HG03354 (cell line): ENCODE results near the gene GPR139.

Source experiments
- ATAC-seq: cut with Tn5 transposase; IDR thresholded peaks from one replicate; pipeline ENCODE4 v1.9.1; 2021; ENCODE audit warnings: mild to moderate bottlenecking; ENCODE audit not compliant: unreplicated experiment, poor library complexity, severe bottlenecking

Gene GPR139

DNA sequence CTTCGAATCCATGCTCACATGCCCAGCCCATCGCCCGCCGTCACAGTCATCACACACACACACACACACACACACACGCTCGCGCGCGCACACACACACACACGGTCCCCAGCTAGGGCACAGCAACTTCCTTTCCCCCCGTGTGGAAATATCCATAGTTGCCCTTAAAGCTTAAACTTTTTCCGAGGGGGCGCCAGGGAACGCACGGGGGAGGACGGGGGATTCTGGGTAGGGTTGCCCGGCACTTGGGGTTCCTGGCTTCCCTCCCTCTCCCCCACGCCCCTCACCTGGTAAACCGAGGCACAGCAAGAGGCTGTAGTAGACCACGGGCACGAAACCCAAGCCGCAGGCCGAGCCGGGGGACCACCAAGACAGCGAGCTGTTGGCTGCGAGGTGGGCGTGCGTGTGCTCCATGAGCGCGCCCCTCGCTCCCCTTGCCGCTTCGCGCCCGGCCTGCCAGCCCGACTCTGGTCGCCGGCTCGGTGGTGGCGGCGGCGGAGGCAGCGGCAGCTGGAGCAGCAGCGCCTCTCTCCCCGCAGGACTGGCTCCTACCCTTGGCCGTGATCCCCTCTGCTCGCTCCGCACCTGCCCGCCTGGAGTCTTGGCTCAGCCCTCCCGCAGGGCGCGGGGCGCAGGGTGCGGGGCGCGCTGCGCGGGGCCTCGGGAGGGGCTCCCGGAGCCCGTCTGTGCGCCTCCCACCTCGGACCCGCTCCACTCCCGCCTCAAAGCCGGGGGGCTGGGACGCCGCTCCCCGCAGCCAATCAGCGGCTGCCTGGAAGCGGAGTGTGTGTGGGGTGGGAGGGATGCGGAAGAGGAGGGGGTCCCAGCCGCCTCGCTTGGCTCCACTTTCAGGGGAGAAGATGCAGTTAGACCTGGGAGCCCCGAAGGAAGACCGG, at the start of gene GPR139:
Gene GPR139, minus strand, starts transcription at position 688 of the 896 bp plus-strand sequence. Its CDS starts 274 bp downstream, at position 414.
- no peak for ATAC-seq

DNA sequence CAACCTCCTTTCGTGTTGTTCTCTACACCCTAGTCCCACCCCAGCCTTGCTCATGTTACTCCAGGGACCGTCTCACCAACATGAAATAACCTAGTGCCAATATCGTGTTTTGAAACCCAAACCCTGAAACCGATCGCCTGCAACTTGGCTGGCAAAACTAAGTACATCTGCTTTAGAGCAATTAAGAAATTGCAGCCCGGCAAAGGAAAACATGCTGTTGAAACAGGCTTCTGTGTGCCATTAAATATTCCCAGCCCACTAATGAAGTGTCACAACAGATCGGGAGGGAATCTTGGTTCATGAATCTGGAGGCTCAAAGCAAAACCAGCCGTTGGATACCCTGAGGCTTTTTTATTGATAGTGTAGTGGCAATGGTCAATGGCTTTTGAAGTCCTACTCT, 48.3 kb upstream of the GPR139 start:
- no peak for ATAC-seq

DNA sequence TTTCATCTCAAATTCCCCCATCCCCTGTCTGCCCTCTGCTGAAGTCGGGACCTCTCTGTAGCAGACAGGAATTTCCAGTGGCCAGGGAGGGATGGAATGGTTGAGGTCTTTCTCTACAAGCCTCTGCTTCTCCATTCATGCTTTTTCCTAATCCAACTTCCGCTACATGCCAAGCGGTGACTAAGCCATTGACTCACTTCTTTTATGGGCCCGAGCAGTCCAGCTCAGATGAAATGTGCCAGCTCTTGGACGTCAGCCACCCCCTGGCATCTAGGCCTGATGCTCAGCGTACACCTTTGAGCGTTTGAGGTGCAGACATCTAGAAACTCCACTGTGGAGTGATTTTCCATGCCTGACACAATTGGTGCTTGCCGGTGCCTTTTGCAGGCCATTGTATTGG, 40.7 kb upstream of the GPR139 start:
- ATAC-seq: no peak

DNA sequence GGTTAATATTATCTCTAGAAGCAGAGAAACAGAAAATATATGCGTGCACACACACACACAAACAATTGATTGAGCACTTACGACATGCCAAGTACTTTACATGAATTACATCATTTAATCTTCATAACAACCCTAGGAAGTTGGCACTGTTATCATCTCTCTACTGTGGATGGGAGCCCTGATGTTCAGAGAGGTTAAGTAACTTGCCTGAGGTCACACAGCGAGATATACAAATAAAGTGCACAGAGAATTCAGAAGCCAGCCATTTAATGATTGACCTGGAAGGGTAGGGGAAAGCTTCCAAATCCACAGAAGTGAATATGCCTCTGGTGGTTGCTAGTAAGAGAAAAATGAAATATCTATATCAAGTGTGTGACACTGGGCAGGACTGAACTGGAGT, 37.5 kb upstream of the GPR139 start:
- no peak for ATAC-seq

DNA sequence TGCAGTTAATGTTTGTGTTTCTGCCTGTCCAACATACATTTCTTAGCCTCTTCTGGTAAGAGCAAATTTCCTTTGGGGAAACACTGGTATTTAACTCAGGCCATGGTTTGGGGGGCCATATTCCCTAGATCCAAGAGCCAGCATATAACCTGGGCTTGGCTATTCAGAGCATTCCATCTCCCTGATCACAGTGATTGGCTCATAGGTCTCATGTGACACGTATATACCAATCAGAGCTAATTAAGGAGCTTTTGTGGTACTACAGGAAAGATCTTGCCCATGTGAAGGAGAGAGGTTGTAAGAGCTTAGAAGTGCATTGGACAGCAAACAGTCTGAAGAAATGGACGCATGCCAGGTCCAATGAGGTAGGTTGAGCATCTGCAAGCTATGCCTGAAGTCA, 33.4 kb upstream of the GPR139 start:
- ATAC-seq: no peak

DNA sequence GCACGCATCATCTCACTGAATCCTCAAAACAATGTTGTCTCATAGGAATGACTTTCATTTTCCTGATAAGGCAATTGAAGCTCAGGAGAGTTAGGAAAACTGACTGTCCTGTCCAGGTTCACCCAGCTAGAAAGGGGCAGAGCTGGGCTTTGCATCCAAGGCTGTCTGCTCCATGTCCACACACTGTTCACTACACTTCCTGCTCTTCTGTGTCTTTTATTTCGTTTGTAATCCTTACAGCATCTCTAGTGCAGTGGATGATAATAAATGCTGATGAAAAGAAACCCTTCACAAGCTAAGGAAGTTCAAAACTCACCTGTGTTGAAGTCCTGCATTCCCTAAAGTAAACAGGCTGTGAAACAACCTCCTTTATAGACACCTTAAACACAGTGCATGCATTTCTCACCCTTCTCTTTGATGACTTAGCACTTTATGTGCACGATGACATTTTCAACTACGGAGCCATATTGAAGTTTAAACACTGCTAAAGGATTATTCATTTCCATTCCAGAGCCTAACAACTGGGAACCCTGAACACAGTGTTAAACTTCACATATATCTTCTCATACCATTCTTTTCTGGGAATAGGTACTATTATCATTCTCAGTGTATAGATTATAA, 31.0 kb upstream of the GPR139 start:
- ATAC-seq: no peak

DNA sequence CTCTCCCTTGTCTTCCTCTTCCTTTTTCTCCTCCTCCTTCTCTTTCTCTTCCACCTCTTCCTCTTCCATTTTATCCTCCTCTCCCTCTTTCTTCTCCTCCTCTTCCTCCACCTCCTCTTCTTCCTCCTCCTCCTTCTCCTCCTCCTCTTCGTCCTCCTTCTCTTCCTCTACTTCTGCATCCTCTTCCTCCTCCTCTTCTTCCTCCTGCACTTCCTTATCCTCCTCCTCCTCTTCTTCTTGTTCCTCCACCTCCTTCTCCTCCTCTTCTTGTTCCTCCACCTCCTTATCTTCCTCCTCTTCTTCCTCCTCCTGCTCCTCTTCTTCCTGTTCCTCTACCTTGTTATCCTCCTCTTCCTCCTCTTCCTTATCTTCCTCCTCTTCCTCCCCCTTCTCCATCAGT, 28.8 kb upstream of the GPR139 start:
- ATAC-seq: no peak

DNA sequence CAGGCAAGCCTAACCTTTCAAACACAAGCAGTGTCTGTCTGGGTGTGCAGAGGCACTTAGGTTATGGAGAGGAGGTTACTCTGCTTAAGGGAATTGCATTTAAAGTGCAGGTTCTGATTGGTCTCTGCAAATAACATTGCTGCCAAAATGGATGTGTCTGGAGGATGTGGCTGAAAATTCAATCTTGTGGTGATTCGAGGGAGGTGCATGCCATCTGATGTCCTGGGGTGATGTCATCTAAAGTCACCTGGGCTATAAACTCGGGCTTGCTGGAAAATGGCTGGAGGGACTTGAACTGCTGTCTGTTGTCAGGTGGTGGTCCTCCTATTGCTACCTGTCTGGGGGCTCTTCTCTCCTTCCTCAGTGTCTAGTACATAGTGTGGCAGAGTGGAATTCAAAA, 28.3 kb upstream of the GPR139 start:
- no peak for ATAC-seq

DNA sequence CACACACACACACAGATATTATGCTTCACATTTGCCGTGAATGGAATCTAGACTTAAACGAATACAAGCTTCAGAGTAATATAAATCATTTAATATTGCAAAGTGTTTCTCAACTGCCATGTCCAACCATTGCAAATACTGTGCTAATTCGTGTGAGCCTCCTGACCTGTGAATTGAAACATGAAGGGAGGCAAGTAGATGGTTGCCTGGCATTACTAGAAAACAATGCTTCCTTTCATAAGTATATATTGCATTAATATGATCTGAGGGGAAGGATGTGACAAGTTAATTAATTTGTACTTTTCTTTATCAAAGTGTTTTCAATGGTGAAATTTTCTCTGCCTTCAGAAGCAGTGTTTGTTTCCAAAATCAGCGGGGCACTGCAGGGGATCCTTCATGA, 25.7 kb upstream of the GPR139 start:
- ATAC-seq: no peak

DNA sequence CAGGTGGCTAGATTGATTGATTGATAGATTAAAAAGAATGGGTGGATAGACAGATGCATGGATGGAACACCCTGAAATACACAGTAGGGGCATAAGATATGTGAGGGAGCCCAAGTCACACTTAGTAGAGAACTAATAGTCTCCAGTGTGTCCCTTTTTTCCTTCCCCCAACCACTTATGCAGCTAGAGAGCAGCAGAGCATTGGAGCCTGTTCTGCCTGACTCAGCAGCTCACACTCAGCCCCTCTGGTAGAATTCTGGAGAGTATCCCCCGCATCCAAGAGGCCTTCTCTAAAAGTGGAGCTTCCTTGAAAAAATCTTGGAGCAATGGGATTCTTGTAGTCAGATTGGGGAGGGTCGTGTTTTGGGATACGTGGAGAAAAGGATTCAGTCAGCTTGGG, 20.5 kb upstream of the GPR139 start:
- no peak for ATAC-seq

DNA sequence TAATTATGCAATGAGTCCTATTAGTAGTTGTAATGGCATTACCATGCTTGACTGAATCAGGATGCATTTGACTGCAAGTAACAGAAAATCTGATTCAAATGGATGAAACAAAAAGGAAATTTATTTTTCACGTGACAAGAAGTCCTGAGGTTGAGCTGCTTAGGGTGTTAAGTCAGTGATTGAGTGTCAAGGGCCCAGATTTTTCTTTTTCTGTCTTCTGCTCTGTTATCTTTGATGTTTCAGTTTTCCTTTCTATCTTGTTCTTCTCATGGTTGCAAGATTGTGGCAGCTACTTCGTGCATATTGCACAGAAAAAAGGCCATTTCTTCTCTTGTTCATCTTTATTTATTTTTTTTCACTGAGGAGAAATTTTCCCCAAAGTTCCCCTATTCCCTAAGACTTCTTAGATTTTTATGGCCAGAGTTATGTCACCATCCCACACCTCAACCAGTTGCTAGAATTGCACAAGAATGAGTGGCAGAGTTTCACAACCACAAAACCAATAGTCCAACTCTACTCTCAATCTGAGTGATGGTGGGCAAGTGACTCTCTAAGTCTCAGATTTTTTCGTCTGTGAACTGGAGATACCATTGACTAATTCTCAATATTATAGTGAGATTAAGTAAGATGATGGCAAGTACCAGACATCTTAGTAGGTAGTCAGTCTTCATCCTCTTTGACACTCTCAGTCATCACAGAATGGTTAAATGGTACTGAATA, 15.7 kb upstream of the GPR139 start:
- ATAC-seq: no peak

DNA sequence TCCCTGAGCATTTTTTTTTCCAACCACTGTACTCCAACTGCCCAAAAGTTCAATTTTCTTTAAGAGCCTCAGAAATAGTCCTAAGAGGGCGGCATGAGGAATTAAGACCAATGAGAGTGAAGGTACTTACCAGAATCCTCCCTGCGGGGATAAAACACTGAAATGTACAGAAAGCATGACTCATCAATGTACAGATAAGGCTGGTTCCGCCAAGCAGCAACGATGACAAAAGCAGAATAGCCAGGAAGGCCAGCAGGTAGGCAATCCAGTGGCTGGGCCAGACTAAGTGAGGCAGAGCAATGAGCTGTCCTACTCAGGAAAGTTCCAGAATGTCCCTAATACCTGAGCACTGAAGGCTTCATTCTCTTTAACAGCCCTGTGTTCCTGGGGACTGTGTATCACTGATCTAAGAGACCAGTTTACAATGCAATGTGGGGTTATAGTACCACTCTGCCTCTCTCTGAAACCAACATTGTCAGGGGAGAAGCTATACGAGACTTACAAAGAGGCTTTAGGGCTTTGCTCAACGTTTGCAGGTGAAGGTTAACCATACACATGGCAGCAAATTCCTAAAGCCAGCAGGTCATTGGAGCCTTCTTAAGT, 11.0 kb upstream of the GPR139 start:
- no peak for ATAC-seq

DNA sequence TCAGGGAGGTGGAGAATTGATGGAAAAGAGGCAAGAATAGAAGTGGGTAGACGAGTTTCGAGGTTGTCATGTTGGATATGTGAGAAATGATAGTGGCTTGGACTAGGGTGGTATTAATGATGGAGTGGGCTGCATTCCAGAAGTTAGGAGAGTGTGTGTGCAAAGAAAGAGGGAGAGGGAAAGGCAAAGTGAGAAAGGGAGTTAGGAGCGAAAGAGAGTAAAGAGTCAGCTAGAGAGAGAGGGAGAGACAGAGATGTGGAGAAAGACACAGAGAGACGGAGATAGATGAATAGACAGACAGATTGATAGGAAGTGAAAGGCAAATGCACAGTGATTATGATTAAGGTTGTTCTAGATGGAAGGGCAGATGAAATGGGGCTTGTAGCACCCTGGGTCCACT, 5.4 kb upstream of the GPR139 start:
- no peak for ATAC-seq

DNA sequence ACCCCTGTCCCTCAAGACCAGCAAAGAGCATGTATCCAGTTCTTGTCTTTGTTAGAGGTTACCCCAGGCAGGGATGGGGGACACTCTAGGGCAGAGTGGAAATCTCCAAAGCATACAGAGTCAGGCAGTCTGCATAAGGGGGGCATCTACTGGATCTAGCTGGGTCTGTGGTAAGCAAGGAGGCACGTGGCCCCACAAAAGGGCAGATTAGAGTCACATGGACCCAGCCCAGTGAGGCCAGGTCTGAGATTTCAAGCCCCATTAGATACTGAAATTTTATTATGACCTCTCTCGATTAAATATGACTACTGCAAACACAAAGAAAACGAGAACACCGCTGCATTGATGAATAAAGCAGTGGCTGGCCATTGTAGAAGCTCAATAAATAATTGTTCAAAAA, 1.6 kb upstream of the GPR139 start:
- no peak for ATAC-seq

DNA sequence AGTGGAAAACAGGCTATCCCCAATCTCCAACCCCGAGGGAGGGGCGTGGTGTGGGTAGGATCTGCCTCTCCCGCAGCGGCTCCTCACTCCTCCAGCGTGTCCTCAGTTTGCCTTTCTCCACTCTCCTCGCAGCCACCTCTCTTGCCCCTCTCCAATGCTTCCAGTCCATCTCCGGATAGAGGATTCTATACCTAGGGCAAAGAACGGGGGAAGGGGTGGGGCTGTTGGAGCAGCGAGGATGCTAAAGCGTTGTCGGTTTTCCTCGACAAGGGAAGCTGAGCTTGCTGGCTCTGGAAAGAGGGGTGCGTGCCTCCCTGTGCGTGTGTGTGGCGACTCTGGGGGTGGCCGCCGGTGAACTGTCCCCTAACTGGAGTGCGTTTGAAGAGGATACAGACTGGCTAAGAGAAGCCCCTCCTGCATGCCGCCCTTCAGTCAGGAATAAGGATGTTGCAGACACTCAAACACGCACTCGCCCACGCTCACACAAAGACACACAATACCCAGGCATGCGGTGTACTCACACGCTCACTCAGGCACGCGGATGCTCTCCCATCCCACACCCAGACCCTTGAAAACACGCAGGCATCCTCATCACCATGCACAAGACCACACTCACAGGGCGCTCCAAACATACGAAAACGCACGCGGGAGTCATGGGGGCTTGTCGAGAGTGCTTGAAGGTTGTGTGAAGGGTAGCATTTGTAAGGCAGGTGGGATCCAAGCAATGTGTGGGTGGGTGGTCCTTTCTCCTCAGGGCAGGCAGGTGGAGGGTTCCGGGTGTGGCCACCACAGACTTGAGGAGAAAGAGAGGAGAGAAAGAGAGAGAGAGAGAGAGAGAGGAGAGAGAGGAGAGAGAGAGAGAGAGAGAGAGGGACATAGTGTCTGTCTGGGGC, 655 bp upstream of the GPR139 start:
- ATAC-seq: no peak

DNA sequence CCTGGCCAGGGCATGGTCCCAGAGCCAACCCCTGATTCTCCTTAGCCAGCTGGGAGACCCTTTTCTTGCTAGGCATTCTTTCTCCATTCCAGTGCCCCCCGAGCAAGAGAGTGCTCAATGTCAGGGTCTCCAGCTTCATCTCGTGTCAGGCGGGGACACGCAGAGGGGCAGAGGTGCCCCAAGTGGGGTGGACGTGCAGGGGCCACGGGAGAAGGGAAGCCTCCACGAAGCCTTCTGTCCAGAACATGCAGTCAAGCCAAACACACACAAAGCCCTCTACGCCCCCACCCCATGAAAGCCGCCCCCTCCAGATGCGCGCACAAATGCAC, 852 bp downstream of the GPR139 start:
- ATAC-seq: no peak

DNA sequence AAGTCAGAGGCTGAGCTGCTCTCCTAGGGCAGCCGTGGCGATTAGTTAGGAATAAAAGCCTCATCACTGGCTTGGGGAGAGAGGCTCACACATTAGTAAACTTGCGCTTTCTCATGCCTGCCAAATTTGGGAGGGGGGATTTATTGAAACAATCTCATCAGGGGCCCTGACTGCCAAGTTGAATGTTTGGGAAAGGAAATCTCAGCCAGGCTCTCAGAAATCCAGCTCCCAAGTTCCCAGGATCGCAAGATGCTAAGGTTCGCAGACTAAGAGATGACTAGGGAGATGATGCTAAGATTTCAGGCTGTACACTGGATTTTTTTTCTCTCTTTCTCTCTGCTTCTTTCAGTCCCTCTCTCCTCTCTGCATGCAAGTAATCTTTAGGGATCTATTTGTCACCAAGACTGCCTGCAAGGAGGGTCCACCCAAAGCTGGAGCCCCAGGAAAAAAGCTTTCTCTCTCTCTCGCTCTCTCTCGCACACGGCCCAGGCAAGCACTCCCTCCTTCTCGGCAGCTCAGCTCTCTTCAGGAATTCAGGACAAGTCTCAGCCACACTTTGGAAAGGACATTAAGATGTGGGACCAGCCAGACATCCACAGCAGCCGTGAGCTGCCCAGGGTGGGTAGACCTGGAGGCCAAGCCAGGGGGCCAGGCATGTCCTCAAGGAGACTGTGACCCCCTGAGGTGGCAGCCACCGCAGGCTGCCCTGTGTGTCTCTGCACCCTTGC, 1.4 kb downstream of the GPR139 start:
- no peak for ATAC-seq

DNA sequence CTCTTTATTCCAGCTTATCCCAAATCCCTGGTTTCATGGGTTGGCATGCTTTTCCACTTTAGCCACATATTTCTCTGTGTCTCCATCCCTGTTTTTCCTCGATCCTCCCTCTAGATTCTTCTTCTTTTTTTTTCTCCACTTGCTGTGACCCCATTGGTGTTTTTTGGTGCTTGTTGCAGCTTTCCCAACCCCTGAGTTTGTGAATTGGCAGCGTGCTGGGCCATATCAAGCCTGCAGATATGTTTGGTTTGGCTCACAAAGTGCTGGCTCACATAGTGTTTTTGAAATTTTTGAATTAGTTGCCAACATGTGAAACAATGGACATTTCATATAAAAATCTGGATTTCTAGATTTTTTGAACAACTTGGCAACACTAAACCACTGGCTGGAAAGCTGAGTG, 8.8 kb downstream of the GPR139 start:
- no peak for ATAC-seq

DNA sequence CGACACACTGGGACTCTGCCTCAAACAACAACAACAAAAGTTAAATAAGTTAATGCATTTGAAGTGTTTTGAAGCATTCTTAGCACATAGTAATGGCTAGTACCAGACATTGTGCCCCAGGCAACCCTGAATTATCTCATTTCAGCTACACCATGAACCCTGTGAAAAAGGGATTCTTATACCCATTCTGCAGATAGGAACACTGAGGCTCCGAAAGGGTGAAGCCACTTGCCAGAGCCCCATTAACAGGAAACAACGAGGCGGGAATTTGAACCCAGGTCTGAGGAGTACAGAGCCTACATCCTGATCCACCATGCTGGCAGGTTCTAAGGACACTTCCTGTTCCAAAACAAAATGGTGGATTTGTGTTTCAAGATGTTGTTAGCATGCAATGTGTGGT, 9.2 kb downstream of the GPR139 start:
- no peak for ATAC-seq
